Peyer's patch (tissue), 4 donors: ENCODE data around the gene TCF4.

Source experiments
- POLR2A ChIP-seq, 2 donors: fragments of 450-650 bp; IDR thresholded peaks; one replicate each; pipeline ENCODE4 v1.5.1; 2017; ENCODE audit warnings: antibody characterized with exemption in 2 of 2, mild to moderate bottlenecking in 2 of 2, moderate library complexity in 2 of 2
- TF ChIP-seq, protein P1 (sequence below), 6 experiments: fragments of 450-650 bp in 4 of 6; fragments of 200-600 bp in 2 of 6; sonication (generic) in 1 of 6; IDR thresholded peaks; one replicate each; pipeline ENCODE4 v1.5.1; 2017 to 2019; ENCODE audit warnings: antibody characterized with exemption in 6 of 6, mild to moderate bottlenecking in 3 of 6, moderate library complexity in 1 of 6

DNA sequence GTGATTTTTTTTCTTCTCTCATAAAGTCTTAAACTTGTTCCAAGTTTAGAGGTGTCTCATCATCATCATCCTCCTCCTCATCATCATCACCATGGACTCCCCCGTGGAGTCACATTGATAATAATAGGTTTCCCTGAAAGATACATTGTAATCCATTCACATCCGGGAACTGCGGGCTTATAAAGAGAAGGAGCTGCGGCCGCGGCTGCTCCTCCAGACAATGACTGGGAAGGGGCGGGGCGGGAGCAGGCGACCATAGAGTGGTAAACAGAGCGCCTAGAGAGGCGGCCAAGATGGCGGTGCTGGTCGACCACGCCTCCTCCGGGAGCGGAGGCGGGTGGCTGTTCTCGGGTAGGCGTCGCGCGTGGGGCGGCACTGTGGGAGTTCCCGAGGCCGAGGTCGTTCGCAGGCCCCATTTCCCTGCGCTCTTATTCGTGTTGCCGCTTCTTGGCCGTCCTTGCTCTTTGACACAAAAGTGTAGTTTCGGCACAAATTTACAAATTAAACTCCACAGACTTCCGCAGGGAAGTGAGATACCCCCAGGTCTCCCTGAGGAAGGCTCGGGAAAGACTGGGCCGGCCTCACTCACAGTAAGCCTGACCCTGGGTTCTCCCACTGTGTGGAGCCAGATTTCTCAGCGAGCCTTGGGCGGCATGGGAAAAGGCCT, 1.8 kb upstream of the TCF4 start:
- TF ChIP-seq, protein P1, sequence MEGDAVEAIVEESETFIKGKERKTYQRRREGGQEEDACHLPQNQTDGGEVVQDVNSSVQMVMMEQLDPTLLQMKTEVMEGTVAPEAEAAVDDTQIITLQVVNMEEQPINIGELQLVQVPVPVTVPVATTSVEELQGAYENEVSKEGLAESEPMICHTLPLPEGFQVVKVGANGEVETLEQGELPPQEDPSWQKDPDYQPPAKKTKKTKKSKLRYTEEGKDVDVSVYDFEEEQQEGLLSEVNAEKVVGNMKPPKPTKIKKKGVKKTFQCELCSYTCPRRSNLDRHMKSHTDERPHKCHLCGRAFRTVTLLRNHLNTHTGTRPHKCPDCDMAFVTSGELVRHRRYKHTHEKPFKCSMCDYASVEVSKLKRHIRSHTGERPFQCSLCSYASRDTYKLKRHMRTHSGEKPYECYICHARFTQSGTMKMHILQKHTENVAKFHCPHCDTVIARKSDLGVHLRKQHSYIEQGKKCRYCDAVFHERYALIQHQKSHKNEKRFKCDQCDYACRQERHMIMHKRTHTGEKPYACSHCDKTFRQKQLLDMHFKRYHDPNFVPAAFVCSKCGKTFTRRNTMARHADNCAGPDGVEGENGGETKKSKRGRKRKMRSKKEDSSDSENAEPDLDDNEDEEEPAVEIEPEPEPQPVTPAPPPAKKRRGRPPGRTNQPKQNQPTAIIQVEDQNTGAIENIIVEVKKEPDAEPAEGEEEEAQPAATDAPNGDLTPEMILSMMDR (IDR thresholded peaks at IDR 0.05): no peak
- TF ChIP-seq POLR2A (IDR thresholded peaks at IDR 0.05): peak in 1 of 2 donors; percentile 18
